ENCODE measurements around the gene CDK17. TPM values are rescaled to one million over a fixed set of nuclear protein-coding genes. Genes with fewer than 3 reads are reported as not detected.
A peak's percentile ranks its signal among the peaks of the same experiment; 100 is the strongest.

Gene CDK17
- polyA plus RNA-seq, 1 donor = 35.2 TPM

- peaks cover 16% of the 10 kb centered on the region for H3K36me3 ChIP-seq (ENCODE audit: control insufficient read depth, insufficient read depth, low read length)
- no CpG with 5 or more reads among the region's 7 CpGs for WGBS (ENCODE audit: insufficient coverage, low lambda C conversion rate)
- no peak overlapping the region for H3K4me3 ChIP-seq (ENCODE audit: low read length)
- no peak overlapping the region for H3K27ac ChIP-seq (ENCODE audit: low read length)
- no peaks in the 10 kb centered on the region for H3K27me3 ChIP-seq (ENCODE audit: control insufficient read depth, insufficient read depth, low read length)
- H3K4me1 ChIP-seq (ENCODE audit: control insufficient read depth, insufficient read depth, low read length) = no peaks in the 10 kb centered on the region
- DNase-seq = no peak
- H3K9me3 ChIP-seq (ENCODE audit: control insufficient read depth, low read depth, low read length) = no peaks in the 10 kb centered on the region
Observed at GRCh38 chr12:96256672-96257361, 143.4 kb downstream of the CDK17 start.

GRCh38 chr12:96255077-96255476, 145.2 kb downstream of the CDK17 start:
- Histone ChIP-seq H3K4me3 (ENCODE audit: low read length) (no peak overlapping the region), H3K9me3 (ENCODE audit: control insufficient read depth, low read depth, low read length) (no peaks in the 10 kb centered on the region), H3K4me1 (ENCODE audit: control insufficient read depth, insufficient read depth, low read length) (no peaks in the 10 kb centered on the region), H3K27ac (ENCODE audit: low read length) (no peak overlapping the region), H3K27me3 (ENCODE audit: control insufficient read depth, insufficient read depth, low read length) (no peaks in the 10 kb centered on the region), H3K36me3 (ENCODE audit: control insufficient read depth, insufficient read depth, low read length) (peaks cover 17% of the 10 kb centered on the region)
- peak in 1 of 2 donors; percentile 42 for DNase-seq
- WGBS (ENCODE audit: insufficient coverage, low lambda C conversion rate) = 100% methylated on average over 2 of the region's 8 CpGs

- no peaks in the 10 kb centered on the region for H3K9me3 ChIP-seq (ENCODE audit: control insufficient read depth, low read depth, low read length)
- no peak for DNase-seq
- peaks cover 43% of the 10 kb centered on the region for H3K36me3 ChIP-seq (ENCODE audit: control insufficient read depth, insufficient read depth, low read length)
- H3K27ac ChIP-seq (ENCODE audit: low read length) = no peak overlapping the region
- no CpG with 5 or more reads among the region's 7 CpGs for WGBS (ENCODE audit: insufficient coverage, low lambda C conversion rate)
- H3K27me3 ChIP-seq (ENCODE audit: control insufficient read depth, insufficient read depth, low read length) = no peaks in the 10 kb centered on the region
- H3K4me1 ChIP-seq (ENCODE audit: control insufficient read depth, insufficient read depth, low read length) = no peaks in the 10 kb centered on the region
- no peak overlapping the region for H3K4me3 ChIP-seq (ENCODE audit: low read length)
Observed at GRCh38 chr12:96250119-96250685, 150.0 kb downstream of the CDK17 start.

GRCh38 chr12:96249196-96250118, 150.8 kb downstream of the CDK17 start:
- no peak overlapping the region for H3K4me3 ChIP-seq (ENCODE audit: low read length)
- H3K27me3 ChIP-seq (ENCODE audit: control insufficient read depth, insufficient read depth, low read length) = no peaks in the 10 kb centered on the region
- peaks cover 43% of the 10 kb centered on the region for H3K36me3 ChIP-seq (ENCODE audit: control insufficient read depth, insufficient read depth, low read length)
- H3K9me3 ChIP-seq (ENCODE audit: control insufficient read depth, low read depth, low read length) = no peaks in the 10 kb centered on the region
- DNase-seq = no peak
- no CpG with 5 or more reads among the region's 16 CpGs for WGBS (ENCODE audit: insufficient coverage, low lambda C conversion rate)
- H3K4me1 ChIP-seq (ENCODE audit: control insufficient read depth, insufficient read depth, low read length) = no peaks in the 10 kb centered on the region
- H3K27ac ChIP-seq (ENCODE audit: low read length) = no peak overlapping the region

- Histone ChIP-seq H3K27ac (ENCODE audit: low read length) (no peak overlapping the region), H3K4me3 (ENCODE audit: low read length) (no peak overlapping the region), H3K4me1 (ENCODE audit: control insufficient read depth, insufficient read depth, low read length) (no peaks in the 10 kb centered on the region), H3K27me3 (ENCODE audit: control insufficient read depth, insufficient read depth, low read length) (no peaks in the 10 kb centered on the region), H3K9me3 (ENCODE audit: control insufficient read depth, low read depth, low read length) (no peaks in the 10 kb centered on the region), H3K36me3 (ENCODE audit: control insufficient read depth, insufficient read depth, low read length) (peaks cover 43% of the 10 kb centered on the region)
- DNase-seq = no peak
- WGBS (ENCODE audit: insufficient coverage, low lambda C conversion rate) = 80% methylated on average over 3 of the region's 17 CpGs
Observed at GRCh38 chr12:96248136-96248931, 151.9 kb downstream of the CDK17 start.

- Histone ChIP-seq H3K9me3 (ENCODE audit: control insufficient read depth, low read depth, low read length) (no peaks in the 10 kb centered on the region), H3K36me3 (ENCODE audit: control insufficient read depth, insufficient read depth, low read length) (peaks cover 43% of the 10 kb centered on the region), H3K27ac (ENCODE audit: low read length) (no peak overlapping the region), H3K4me1 (ENCODE audit: control insufficient read depth, insufficient read depth, low read length) (no peaks in the 10 kb centered on the region), H3K4me3 (ENCODE audit: low read length) (no peak overlapping the region), H3K27me3 (ENCODE audit: control insufficient read depth, insufficient read depth, low read length) (no peaks in the 10 kb centered on the region)
- no CpG with 5 or more reads among the region's 13 CpGs for WGBS (ENCODE audit: insufficient coverage, low lambda C conversion rate)
- no peak for DNase-seq
Observed at GRCh38 chr12:96247563-96247962, 152.7 kb downstream of the CDK17 start.

GRCh38 chr12:96246926-96247505, 153.2 kb downstream of the CDK17 start:
- Histone ChIP-seq H3K9me3 (ENCODE audit: control insufficient read depth, low read depth, low read length) (no peaks in the 10 kb centered on the region), H3K4me1 (ENCODE audit: control insufficient read depth, insufficient read depth, low read length) (no peaks in the 10 kb centered on the region), H3K36me3 (ENCODE audit: control insufficient read depth, insufficient read depth, low read length) (peaks cover 43% of the 10 kb centered on the region), H3K4me3 (ENCODE audit: low read length) (no peak overlapping the region), H3K27me3 (ENCODE audit: control insufficient read depth, insufficient read depth, low read length) (no peaks in the 10 kb centered on the region), H3K27ac (ENCODE audit: low read length) (no peak overlapping the region)
- WGBS (ENCODE audit: insufficient coverage, low lambda C conversion rate) = 96% methylated on average over 4 of the region's 36 CpGs
- no peak for DNase-seq

GRCh38 chr12:96244826-96245225, 155.4 kb downstream of the CDK17 start:
- no CpG with 5 or more reads among the region's 13 CpGs for WGBS (ENCODE audit: insufficient coverage, low lambda C conversion rate)
- no peak overlapping the region for H3K27ac ChIP-seq (ENCODE audit: low read length)
- no peak overlapping the region for H3K4me3 ChIP-seq (ENCODE audit: low read length)
- H3K4me1 ChIP-seq (ENCODE audit: control insufficient read depth, insufficient read depth, low read length) = peaks cover 4% of the 10 kb centered on the region
- H3K36me3 ChIP-seq (ENCODE audit: control insufficient read depth, insufficient read depth, low read length) = peaks cover 29% of the 10 kb centered on the region
- H3K9me3 ChIP-seq (ENCODE audit: control insufficient read depth, low read depth, low read length) = no peaks in the 10 kb centered on the region
- no peak for DNase-seq
- no peaks in the 10 kb centered on the region for H3K27me3 ChIP-seq (ENCODE audit: control insufficient read depth, insufficient read depth, low read length)

- no peak overlapping the region for H3K4me3 ChIP-seq (ENCODE audit: low read length)
- no peaks in the 10 kb centered on the region for H3K9me3 ChIP-seq (ENCODE audit: control insufficient read depth, low read depth, low read length)
- H3K36me3 ChIP-seq (ENCODE audit: control insufficient read depth, insufficient read depth, low read length) = peaks cover 9% of the 10 kb centered on the region
- no peak overlapping the region for H3K27ac ChIP-seq (ENCODE audit: low read length)
- WGBS (ENCODE audit: insufficient coverage, low lambda C conversion rate) = no CpG with 5 or more reads among the region's 12 CpGs
- DNase-seq = no peak
- H3K27me3 ChIP-seq (ENCODE audit: control insufficient read depth, insufficient read depth, low read length) = no peaks in the 10 kb centered on the region
- peaks cover 4% of the 10 kb centered on the region for H3K4me1 ChIP-seq (ENCODE audit: control insufficient read depth, insufficient read depth, low read length)
Observed at GRCh38 chr12:96242597-96242996, 157.6 kb downstream of the CDK17 start.
